MCF 10A (cell line): ENCODE data around the gene LEMD2. TPM values are rescaled to one million over a fixed set of nuclear protein-coding genes. Genes with fewer than 3 reads are reported as not detected.

ENCODE experiments used
- BruUV-seq: library from RNA; stranded (reverse); fragments of 400-500 nt; replicated peaks from 2 replicates; lab custom pipeline; 2021; lab: Mats Ljungman, UMichigan
- CTCF ChIA-PET: fragments of 300-600 bp; sonication (Branson Sonifier 250); formaldehyde crosslinking; extraction: SDS; loops from one replicate; lab custom pipeline; 2021; ENCODE audit warnings: antibody characterized with exemption, inconsistent platforms; lab: Yijun Ruan, JAX
- POLR2A ChIA-PET: fragments of 300-600, 350-650 bp; sonication (Branson Sonifier 250); formaldehyde crosslinking; extraction: SDS; loops from one replicate; lab custom pipeline; 2020; ENCODE audit warnings: antibody characterized with exemption, inconsistent platforms; lab: Yijun Ruan, JAX
- DNase-seq: peaks from one replicate; pipeline ENCODE4 v3.0.0-alpha.2; 2018; ENCODE audit not compliant: unreplicated experiment
- H3K27ac Mint-ChIP-seq: one replicate; pipeline ENCODE4 v1.8.0; 2022; ENCODE audit warnings: mild to moderate bottlenecking, low read depth, mixed read lengths; ENCODE audit not compliant: unreplicated experiment
- H3K27me3 Mint-ChIP-seq: one replicate; pipeline ENCODE4 v1.8.0; 2022; ENCODE audit warnings: mixed read lengths; ENCODE audit not compliant: insufficient read depth, unreplicated experiment
- H3K36me3 Mint-ChIP-seq: one replicate; pipeline ENCODE4 v1.8.0; 2022; ENCODE audit warnings: mild to moderate bottlenecking, moderate library complexity, mixed read lengths; ENCODE audit not compliant: insufficient read depth, unreplicated experiment
- H3K4me1 Mint-ChIP-seq: one replicate; pipeline ENCODE4 v1.8.0; 2022; ENCODE audit warnings: mixed read lengths; ENCODE audit not compliant: insufficient read depth, unreplicated experiment
- H3K4me3 Mint-ChIP-seq: one replicate; pipeline ENCODE4 v1.8.0; 2022; ENCODE audit warnings: mild to moderate bottlenecking, moderate library complexity, mixed read lengths; ENCODE audit not compliant: unreplicated experiment
- H3K9me3 Mint-ChIP-seq: one replicate; pipeline ENCODE4 v1.8.0; 2022; ENCODE audit warnings: mixed read lengths; ENCODE audit not compliant: unreplicated experiment
- CTCF ChIP-seq: fragments of 200-600 bp; IDR thresholded peaks from one replicate; pipeline ENCODE4 v1.8.0; 2022; ENCODE audit warnings: antibody characterized with exemption, mild to moderate bottlenecking; ENCODE audit not compliant: unreplicated experiment
- intact Hi-C: fragments of 100-400 bp; cut with micrococcal nuclease; formaldehyde crosslinking; loops from 2 replicates; pipeline ENCODE4 v1.14.1; 2022
- total RNA-seq: library from RNA; stranded (reverse); gene quantifications from 2 replicates; pipeline ENCODE4 v1.2.3, GENCODE V29; 2022

The LEMD2 gene
- total RNA-seq, 1 experiment from 2014 or later, result 70.5 TPM

GRCh38 chr6:33778444-33779121 lies 10.3 kb downstream of the LEMD2 start:
- Mint-ChIP-seq H3K9me3 (no peaks in the 10 kb centered on the region), H3K36me3 (peaks cover 93% of the 10 kb centered on the region), H3K4me1 (peaks cover 17% of the 10 kb centered on the region), H3K27ac (no peak overlapping the region), H3K4me3 (no peak overlapping the region), H3K27me3 (no peaks in the 10 kb centered on the region)
- no TSS peak for BruUV-seq
- intact Hi-C loops, result no loop called here
- DNase-seq, result no peak
- CTCF ChIA-PET, result interaction anchor here (0.6 to 2.1 kb wide), 6 partner anchors 8 to 637 kb away, joined by 3 to 12 read pairs (median 3); no protein-coding TSS in a partner anchor
- no peak for TF ChIP-seq CTCF
- POLR2A ChIA-PET, result interaction anchor here (2.6 kb wide), 1 partner anchor 9 kb away, joined by 16 read pairs; the partner anchor contains the start of gene LEMD2

- no TSS peak for BruUV-seq
- no peak for TF ChIP-seq CTCF
- no peak for DNase-seq
- Mint-ChIP-seq H3K4me3 (no peak overlapping the region), H3K27ac (no peak overlapping the region), H3K9me3 (no peaks in the 10 kb centered on the region), H3K4me1 (peaks cover 17% of the 10 kb centered on the region), H3K27me3 (no peaks in the 10 kb centered on the region), H3K36me3 (peaks cover 84% of the 10 kb centered on the region)
- intact Hi-C loops, result no loop called here
- ChIA-PET POLR2A (interaction anchor here (2.6 kb wide), 1 partner anchor 10 kb away, joined by 16 read pairs; the partner anchor contains the start of gene LEMD2), CTCF (interaction anchor here (1.0 to 1.5 kb wide), 3 partner anchors 10 to 16 kb away, joined by 3 to 4 read pairs (median 3); no protein-coding TSS in a partner anchor)
These were observed 11.2 kb downstream of the LEMD2 start for GRCh38 chr6:33777398-33778388.

- ChIA-PET POLR2A (no interaction called here), CTCF (interaction anchor here (0.6 to 1.3 kb wide), 2 partner anchors 10 to 250 kb away, joined by 3 read pairs; no protein-coding TSS in a partner anchor)
- peaks cover 8% of the 10 kb centered on the region for H3K4me1 Mint-ChIP-seq
- H3K27me3 Mint-ChIP-seq, result no peaks in the 10 kb centered on the region
- no peaks in the 10 kb centered on the region for H3K9me3 Mint-ChIP-seq
- TF ChIP-seq CTCF, result no peak
- no peak overlapping the region for H3K27ac Mint-ChIP-seq
- peaks cover 76% of the 10 kb centered on the region for H3K36me3 Mint-ChIP-seq
- no TSS peak for BruUV-seq
- no peak for DNase-seq
- H3K4me3 Mint-ChIP-seq, result no peak overlapping the region
- intact Hi-C loops, result no loop called here
These were observed 12.2 kb downstream of the LEMD2 start for GRCh38 chr6:33776764-33777163.
